ENCODE data around the gene COG7.
"Not testable (repeated sequence)": the region's sequence is repeated elsewhere in the genome, so short reads cannot be mapped to it uniquely, and the experiment has no call there.

The COG7 gene

GRCh38 chr16:23381702-23382101, 71.3 kb downstream of the COG7 start:
- DNase-seq = not testable (repeated sequence)

- DNase-seq = no peak
Observed at GRCh38 chr16:23380501-23380951, 72.5 kb downstream of the COG7 start.

GRCh38 chr16:23379707-23380106, 73.3 kb downstream of the COG7 start:
- no peak for DNase-seq

- DNase-seq = no peak
Observed at GRCh38 chr16:23378921-23379320, 74.1 kb downstream of the COG7 start.

GRCh38 chr16:23378256-23378655, 74.7 kb downstream of the COG7 start:
- no peak for DNase-seq

- DNase-seq = no peak
Observed at GRCh38 chr16:23377071-23377931, 75.7 kb downstream of the COG7 start.

GRCh38 chr16:23375643-23376042, 77.3 kb downstream of the COG7 start:
- DNase-seq = no peak

GRCh38 chr16:23374721-23375510, 78.1 kb downstream of the COG7 start:
- DNase-seq = no peak

- no peak for DNase-seq
Observed at GRCh38 chr16:23373436-23374219, 79.4 kb downstream of the COG7 start.

GRCh38 chr16:23371368-23371767, 81.6 kb downstream of the COG7 start:
- no peak for DNase-seq

- DNase-seq = no peak
Observed at GRCh38 chr16:23369416-23369815, 83.6 kb downstream of the COG7 start.

- no peak for DNase-seq
Observed at GRCh38 chr16:23368469-23368868, 84.5 kb downstream of the COG7 start.

GRCh38 chr16:23367988-23368387, 85.0 kb downstream of the COG7 start:
- no peak for DNase-seq

GRCh38 chr16:23367564-23367963, 85.4 kb downstream of the COG7 start:
- DNase-seq = no peak

GRCh38 chr16:23366341-23366740, 86.6 kb downstream of the COG7 start:
- not testable (repeated sequence) for DNase-seq

- no peak for DNase-seq
Observed at GRCh38 chr16:23365602-23366240, 87.3 kb downstream of the COG7 start.

- no peak for DNase-seq
Observed at GRCh38 chr16:23362460-23363317, 90.3 kb downstream of the COG7 start.

- no peak for DNase-seq
Observed at GRCh38 chr16:23359092-23359760, 93.8 kb downstream of the COG7 start.

GRCh38 chr16:23357761-23358290, 95.2 kb downstream of the COG7 start:
- DNase-seq = no peak

- no peak for DNase-seq
Observed at GRCh38 chr16:23356941-23357340, 96.0 kb downstream of the COG7 start.
